MG63 (cell line): ENCODE results near the gene HBG1. TPM values are rescaled to one million over a fixed set of nuclear protein-coding genes. Genes with fewer than 3 reads are reported as not detected.
"Not testable (repeated sequence)": the region's sequence is repeated elsewhere in the genome, so short reads cannot be mapped to it uniquely, and the experiment has no call there.

Source experiments
- DNase-seq: peaks from one replicate; pipeline ENCODE4 v3.0.0-alpha.2; 2020
- H3K27me3 ChIP-seq: fragments of 250-450 bp; sonication (Bioruptor Pico); 2 replicates; pipeline ENCODE4 v1.5.1; 2020; ENCODE audit warnings: mild to moderate bottlenecking, moderate library complexity
- H3K36me3 ChIP-seq: fragments of 250-450 bp; sonication (Bioruptor Pico); 2 replicates; pipeline ENCODE4 v1.5.1; 2020; ENCODE audit warnings: mild to moderate bottlenecking, moderate library complexity
- H3K4me3 ChIP-seq: fragments of 250-450 bp; sonication (Bioruptor Pico); 2 replicates; pipeline ENCODE4 v1.5.1; 2020; ENCODE audit warnings: mild to moderate bottlenecking, moderate library complexity
- H3K9me3 ChIP-seq: fragments of 250-450 bp; sonication (Bioruptor Pico); 2 replicates; pipeline ENCODE4 v1.5.1; 2020; ENCODE audit warnings: mild to moderate bottlenecking, moderate library complexity
- total RNA-seq: library from RNA; depleted of rRNA; stranded (reverse); fragments of >200 nt; shearing (Covaris generic); gene quantifications from 2 replicates; pipeline ENCODE4 v1.2.3, GENCODE V29; 2014; ENCODE audit warnings: low replicate concordance; rRNA removed

The HBG1 gene
- total RNA-seq, result not detected in 2 replicates

DNA sequence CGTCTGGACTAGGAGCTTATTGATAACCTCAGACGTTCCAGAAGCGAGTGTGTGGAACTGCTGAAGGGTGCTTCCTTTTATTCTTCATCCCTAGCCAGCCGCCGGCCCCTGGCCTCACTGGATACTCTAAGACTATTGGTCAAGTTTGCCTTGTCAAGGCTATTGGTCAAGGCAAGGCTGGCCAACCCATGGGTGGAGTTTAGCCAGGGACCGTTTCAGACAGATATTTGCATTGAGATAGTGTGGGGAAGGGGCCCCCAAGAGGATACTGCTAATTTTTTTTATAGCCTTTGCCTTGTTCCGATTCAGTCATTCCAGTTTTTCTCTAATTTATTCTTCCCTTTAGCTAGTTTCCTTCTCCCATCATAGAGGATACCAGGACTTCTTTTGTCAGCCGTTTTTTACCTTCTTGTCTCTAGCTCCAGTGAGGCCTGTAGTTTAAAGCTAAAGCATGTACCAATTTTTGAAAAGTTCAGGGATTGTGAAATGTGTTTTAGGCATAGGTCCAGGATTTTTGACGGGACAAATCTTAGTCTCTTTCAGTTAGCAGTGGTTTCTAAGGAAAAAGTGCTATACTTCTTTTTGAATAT is at the start of gene HBG1:
TSS of gene HBG1 (minus strand) at position 51 of the 590 bp plus-strand sequence. CDS start 53 bp downstream, outside the sequence.
- H3K36me3 ChIP-seq, H3K4me3 ChIP-seq, H3K27me3 ChIP-seq, H3K9me3 ChIP-seq, DNase-seq: not testable (repeated sequence)

DNA sequence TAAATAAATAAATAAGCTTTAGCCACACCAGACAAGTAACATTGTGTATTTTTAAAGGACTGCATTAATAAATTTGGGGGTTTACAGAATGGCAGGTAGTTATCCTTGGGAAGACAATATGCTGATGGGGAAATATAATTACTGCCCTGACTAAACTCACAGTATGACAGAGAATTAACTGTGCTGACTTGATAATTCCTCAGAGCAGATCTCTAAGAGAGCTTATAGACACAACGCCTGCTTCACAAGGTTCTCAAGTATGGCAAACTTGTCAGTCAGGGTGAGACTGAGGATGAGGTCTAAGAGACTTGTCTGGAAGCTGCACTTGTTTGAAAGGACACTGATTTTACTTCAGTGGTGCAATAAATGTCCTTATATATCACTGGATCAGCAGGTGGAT is 48.8 kb upstream of the HBG1 start:
- Histone ChIP-seq H3K27me3 (no peaks in the 10 kb centered on the region), H3K36me3 (no peaks in the 10 kb centered on the region), H3K4me3 (no peak overlapping the region), H3K9me3 (no peaks in the 10 kb centered on the region)
- no peak for DNase-seq

DNA sequence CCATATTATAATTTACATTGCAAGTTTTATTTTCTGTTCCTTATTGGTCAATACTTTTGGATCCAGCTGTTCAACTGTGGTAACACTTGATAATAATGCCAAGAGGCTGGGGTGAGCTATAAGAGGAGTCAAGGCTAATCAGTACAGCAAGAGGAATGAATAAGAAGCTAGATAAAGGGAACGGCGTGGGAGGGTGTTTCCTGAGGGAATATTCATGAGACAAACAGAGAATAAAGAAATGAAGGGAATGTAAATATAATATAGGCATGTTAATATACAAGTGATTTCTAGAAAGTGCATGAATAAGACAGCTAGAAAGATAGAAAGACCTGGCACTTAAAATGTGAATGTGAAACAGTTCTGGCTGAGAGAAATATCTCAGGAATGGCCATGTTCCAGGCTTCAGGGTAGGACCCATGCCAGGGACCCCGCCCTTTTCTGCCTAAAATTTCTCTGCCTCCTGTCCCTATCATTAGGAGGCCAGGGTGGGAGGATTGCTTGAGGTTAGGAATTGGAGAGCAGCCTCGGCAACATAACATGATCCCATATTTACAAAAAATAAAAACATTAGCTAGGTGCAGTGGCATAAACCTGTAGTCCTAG is 48.2 kb upstream of the HBG1 start:
- Histone ChIP-seq H3K36me3 (no peaks in the 10 kb centered on the region), H3K9me3 (no peaks in the 10 kb centered on the region), H3K4me3 (no peak overlapping the region), H3K27me3 (no peaks in the 10 kb centered on the region)
- DNase-seq, result no peak

DNA sequence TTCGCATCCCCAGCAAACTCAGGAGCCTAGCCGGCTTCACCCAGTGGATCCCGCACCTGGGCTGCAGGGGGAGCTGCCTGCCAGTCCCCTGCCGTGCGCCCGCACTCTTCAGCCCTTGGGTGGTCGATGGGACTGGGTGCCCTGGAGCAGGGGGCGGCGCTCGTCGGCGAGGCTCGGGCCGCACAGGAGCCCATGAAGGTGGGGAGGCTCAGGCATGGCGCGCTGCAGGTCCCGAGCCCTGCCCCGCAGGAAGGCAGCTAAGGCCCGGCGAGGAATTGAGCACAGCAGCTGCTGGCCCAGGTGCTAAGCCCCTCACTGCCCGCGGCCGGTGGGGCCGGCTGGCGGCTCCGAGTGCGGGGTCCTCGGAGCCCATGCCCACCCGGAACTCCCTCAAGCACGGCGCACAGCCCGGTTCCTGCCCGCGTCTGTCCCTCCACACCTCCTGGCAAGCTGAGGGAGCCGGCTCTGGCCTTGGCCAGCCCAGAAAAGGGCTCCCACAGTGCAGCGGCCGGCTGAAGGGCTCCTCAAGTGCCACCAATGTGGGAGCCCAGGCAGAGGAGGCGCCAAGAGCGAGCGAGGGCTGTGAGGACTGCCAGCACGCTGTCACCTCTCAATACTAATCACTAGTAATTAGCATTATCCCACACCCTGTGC is 44.8 kb upstream of the HBG1 start:
- H3K4me3 ChIP-seq, H3K9me3 ChIP-seq, DNase-seq: not testable (repeated sequence)

DNA sequence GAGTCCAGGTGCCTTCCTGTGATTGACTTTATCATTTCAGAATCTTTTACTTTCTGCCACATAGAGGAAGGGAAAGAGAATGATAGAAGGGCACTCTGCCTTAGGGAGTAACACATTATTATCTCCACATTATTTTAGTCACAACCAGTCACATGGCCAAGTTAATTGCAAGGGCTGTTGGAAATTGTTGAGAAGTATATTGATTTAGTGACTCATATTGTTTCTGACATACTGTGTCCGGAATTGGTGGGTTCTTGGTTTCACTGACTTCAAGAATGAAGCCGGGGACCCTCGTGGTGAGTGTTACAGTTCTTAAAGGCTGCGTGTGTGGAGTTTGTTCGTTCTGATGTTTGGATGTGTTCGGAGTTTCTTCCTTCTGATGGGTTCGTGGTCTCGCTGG is 43.4 kb upstream of the HBG1 start:
- Histone ChIP-seq H3K36me3 (no peaks in the 10 kb centered on the region), H3K9me3 (no peaks in the 10 kb centered on the region), H3K4me3 (no peak overlapping the region), H3K27me3 (no peaks in the 10 kb centered on the region)
- DNase-seq, result no peak

More for the DNA sequence above, 44.8 kb upstream of the HBG1 start:
- H3K36me3 ChIP-seq, H3K27me3 ChIP-seq: not testable (repeated sequence)

DNA sequence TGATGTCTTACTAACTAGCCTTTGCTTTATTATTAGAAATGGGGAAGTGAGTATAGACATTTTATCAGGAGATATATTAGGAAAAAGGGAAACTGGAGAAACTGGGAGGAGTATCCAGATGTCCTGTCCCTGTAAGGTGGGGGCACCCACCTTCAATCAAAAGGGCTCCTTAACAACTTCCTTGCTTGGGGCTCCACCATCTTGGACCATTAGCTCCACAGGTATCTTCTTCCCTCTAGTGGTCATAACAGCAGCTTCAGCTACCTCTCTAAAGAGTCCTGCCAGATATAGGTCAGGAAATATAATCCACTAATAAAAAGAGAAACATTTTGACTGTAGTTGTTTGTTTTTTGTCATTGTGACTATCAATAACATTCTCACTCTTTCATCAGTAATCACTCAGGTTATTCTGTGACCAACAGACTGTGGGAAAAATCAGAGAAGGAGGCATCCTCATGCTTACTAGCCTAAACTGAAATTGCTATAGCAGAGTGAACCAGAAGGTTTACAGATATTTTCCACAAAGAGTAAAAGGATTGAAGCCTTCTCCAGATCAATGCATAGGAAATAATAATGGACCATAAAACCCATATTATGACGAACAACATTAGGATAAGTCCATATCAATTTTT is 41.7 kb upstream of the HBG1 start:
- DNase-seq, result no peak
- no peaks in the 10 kb centered on the region for H3K36me3 ChIP-seq
- H3K4me3 ChIP-seq, result no peak overlapping the region
- H3K27me3 ChIP-seq, result no peaks in the 10 kb centered on the region
- no peaks in the 10 kb centered on the region for H3K9me3 ChIP-seq

DNA sequence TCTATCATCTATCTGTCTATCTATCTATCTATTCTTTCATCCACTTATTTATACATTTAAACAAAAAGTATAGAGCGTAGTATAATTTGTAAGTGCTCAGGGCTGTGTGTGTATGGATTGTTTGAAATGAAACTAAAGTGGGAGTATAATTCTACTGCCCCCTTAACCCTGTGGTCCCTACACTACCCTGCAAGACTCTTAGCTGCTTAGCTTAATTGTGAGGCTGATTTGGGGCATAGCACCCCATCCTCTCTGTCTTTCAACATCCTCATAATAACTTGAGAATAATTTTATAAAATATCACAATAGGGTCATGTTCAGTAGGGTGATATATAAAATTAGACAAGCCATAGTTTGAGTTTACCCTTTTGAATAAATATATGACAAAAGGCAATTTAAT is 40.4 kb upstream of the HBG1 start:
- Histone ChIP-seq H3K36me3 (no peaks in the 10 kb centered on the region), H3K4me3 (no peak overlapping the region), H3K27me3 (no peaks in the 10 kb centered on the region), H3K9me3 (no peaks in the 10 kb centered on the region)
- no peak for DNase-seq

DNA sequence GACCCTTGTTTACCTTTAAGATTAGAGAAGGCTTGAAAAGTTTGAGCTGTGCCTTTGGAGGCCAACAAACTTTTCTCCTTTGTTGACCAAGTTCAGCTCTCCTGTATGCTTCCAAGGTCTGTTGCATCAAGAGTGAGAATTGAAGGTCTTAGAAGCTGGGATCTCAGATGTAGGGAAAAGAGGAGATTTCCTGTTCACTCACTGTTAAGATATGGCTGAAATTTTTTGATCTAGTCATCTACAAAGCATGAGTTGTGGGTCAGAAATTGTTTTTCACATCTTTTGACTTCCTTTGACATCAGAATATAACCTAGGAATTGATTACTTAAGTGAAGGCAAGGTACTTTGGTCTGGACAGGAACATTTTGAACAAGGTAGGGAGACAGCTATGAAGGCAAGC is 40.0 kb upstream of the HBG1 start:
- no peak for DNase-seq
- no peaks in the 10 kb centered on the region for H3K9me3 ChIP-seq
- no peak overlapping the region for H3K4me3 ChIP-seq
- no peaks in the 10 kb centered on the region for H3K36me3 ChIP-seq
- no peaks in the 10 kb centered on the region for H3K27me3 ChIP-seq

DNA sequence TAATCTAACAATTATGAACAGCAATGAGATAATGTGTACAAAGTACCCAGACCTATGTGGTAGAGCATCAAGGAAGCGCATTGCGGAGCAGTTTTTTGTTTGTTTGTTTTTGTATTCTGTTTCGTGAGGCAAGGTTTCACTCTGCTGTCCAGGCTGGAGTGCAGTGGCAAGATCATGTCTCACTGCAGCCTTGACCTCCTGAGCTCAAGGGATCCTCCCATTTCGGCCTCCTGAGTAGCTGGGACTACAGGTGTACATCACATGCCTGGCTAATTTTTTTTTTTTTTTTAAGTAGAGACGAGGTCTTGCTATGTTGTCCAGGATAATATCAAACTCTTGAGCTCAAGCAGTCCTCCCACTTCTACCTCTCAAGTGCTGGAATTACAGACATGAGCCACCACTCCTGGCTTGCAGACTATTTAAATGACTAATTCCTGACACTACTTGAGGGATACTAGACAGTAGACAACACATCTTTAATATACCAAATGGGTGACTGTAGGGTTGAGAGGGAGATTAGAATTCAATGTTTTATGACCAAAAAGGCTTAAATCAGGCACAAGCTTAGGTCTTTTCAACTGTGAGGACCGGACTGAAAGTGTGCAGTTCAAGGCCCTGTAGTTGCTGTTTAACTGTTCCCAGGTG is 39.4 kb upstream of the HBG1 start:
- Histone ChIP-seq H3K36me3 (no peaks in the 10 kb centered on the region), H3K9me3 (no peaks in the 10 kb centered on the region), H3K27me3 (no peaks in the 10 kb centered on the region), H3K4me3 (no peak overlapping the region)
- DNase-seq, result no peak

DNA sequence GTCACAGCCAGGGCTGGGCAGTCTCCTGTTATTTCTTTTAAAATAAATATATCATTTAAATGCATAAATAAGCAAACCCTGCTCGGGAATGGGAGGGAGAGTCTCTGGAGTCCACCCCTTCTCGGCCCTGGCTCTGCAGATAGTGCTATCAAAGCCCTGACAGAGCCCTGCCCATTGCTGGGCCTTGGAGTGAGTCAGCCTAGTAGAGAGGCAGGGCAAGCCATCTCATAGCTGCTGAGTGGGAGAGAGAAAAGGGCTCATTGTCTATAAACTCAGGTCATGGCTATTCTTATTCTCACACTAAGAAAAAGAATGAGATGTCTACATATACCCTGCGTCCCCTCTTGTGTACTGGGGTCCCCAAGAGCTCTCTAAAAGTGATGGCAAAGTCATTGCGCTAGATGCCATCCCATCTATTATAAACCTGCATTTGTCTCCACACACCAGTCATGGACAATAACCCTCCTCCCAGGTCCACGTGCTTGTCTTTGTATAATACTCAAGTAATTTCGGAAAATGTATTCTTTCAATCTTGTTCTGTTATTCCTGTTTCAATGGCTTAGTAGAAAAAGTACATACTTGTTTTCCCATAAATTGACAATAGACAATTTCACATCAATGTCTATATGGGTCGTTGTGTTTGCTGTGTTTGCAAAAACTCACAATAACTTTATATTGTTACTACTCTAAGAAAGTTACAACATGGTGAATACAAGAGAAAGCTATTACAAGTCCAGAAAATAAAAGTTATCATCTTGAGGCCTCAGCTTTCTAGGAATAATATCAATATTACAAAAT is 38.6 kb upstream of the HBG1 start:
- no peaks in the 10 kb centered on the region for H3K9me3 ChIP-seq
- peak; percentile 30 for DNase-seq
- no peak overlapping the region for H3K4me3 ChIP-seq
- H3K36me3 ChIP-seq, result no peaks in the 10 kb centered on the region
- no peaks in the 10 kb centered on the region for H3K27me3 ChIP-seq

DNA sequence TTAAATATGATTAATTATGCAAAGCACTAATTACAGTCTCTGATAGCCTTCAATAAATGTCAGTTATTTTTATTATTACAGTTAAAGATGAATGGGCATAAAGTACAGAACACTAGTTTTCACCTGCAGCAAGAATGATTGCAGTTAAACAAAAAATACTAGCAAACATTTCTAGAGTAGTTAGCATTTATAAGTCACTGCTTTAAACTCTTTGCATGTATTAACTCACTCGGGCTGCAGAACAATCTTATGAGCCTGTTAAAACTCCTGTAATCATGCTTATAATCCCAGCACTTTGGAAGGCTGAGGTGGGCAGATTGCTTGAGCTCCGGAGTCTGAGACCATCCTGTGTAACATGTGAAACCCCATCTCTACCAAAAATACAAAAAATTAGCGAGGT is 37.2 kb upstream of the HBG1 start:
- Histone ChIP-seq H3K36me3 (no peaks in the 10 kb centered on the region), H3K27me3 (no peaks in the 10 kb centered on the region), H3K4me3 (no peak overlapping the region), H3K9me3 (no peaks in the 10 kb centered on the region)
- no peak for DNase-seq

DNA sequence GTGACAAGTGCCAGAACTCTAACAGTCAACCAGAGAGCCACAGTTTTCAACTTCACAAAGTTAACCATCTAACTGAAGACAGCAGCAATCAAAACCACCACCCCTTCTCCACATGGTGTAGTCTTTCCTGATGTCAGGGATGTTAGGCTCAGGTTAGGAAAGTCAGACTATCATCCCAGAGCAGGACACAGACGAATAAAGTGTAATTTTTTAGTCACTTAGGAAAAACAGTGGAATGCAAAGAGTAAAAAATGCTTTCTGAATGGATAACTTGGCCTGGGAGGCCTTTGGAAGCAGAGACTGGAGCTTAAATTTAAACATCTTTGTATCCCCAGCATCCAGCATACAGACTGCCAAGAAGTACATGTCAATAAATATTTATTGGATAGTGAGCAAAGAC is 36.7 kb upstream of the HBG1 start:
- no peaks in the 10 kb centered on the region for H3K27me3 ChIP-seq
- no peak for DNase-seq
- no peaks in the 10 kb centered on the region for H3K36me3 ChIP-seq
- no peaks in the 10 kb centered on the region for H3K9me3 ChIP-seq
- no peak overlapping the region for H3K4me3 ChIP-seq

DNA sequence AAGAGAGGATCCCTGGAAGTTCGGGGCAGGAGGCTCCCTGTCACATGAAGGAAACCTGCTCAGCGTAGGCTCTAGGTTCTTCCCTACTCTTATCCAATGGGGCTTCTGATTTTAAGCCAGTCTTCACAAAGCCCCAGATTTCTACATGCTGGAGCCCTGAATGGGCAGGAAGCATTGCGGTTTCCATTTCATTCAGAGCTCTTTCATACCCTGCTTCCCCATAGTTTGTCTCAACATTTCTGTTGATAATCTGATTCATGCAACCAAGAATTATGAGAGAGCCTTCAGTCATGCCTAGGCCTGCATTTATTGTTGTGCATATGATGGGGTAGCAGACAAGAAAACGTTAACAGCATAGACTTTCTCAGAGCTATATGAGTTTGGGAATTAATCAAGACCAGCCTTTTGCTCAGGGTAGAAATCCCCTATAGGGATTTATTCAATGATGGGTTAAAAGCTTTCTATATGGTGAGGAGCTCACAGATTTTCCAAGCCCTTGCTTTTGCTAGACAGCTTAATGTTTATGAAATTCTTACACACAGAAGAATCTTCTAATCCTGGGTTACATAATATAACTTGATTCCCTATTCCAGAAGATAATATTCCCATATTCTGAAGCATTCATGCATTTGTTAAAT is 36.2 kb upstream of the HBG1 start:
- no peaks in the 10 kb centered on the region for H3K36me3 ChIP-seq
- no peak for DNase-seq
- H3K9me3 ChIP-seq, result no peaks in the 10 kb centered on the region
- no peaks in the 10 kb centered on the region for H3K27me3 ChIP-seq
- no peak overlapping the region for H3K4me3 ChIP-seq

DNA sequence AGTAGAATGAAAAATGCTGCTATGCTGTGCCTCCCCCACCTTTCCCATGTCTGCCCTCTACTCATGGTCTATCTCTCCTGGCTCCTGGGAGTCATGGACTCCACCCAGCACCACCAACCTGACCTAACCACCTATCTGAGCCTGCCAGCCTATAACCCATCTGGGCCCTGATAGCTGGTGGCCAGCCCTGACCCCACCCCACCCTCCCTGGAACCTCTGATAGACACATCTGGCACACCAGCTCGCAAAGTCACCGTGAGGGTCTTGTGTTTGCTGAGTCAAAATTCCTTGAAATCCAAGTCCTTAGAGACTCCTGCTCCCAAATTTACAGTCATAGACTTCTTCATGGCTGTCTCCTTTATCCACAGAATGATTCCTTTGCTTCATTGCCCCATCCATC is 35.0 kb upstream of the HBG1 start:
- no peak for DNase-seq
- H3K36me3 ChIP-seq, result no peaks in the 10 kb centered on the region
- H3K4me3 ChIP-seq, result no peak overlapping the region
- no peaks in the 10 kb centered on the region for H3K27me3 ChIP-seq
- H3K9me3 ChIP-seq, result no peaks in the 10 kb centered on the region

DNA sequence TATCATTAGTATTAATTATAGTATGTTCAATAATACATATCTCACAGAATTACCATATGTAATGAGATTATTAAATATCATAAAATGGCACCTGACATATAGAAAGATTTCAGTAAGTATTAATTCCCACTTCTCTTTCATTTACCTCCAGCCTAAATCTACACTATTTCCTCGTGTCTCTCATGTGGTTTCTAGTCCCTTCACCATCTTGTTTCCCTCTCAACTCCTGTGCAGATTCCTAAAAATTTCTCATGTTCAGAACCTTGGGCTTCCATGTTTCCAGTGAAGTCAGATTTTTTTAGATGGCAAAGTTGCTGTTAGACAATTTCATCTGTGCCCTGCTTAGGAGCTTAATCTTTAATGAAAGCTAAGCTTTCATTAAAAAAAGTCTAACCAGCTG is 34.2 kb upstream of the HBG1 start:
- Histone ChIP-seq H3K27me3 (no peaks in the 10 kb centered on the region), H3K36me3 (no peaks in the 10 kb centered on the region), H3K4me3 (no peak overlapping the region), H3K9me3 (no peaks in the 10 kb centered on the region)
- no peak for DNase-seq

DNA sequence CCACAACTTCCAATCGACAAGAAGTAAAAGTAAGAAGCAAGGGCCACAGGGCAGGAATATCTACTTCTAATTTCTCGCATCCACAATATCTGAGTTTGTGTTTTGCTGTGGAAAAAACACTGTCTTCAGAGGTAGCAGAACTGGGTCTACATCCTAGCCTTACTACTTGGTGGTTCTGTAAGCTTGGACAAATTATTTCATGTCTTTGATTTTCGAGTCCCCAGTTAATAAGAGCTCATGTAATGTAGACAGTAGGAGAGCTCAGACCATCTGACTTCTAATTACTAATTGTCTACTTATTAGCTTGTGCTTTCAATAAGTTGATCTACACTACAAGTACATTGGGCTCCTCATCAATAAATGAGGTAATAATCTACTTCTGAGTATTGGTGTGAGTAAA is 33.4 kb upstream of the HBG1 start:
- no peak overlapping the region for H3K4me3 ChIP-seq
- no peak for DNase-seq
- H3K27me3 ChIP-seq, result no peaks in the 10 kb centered on the region
- no peaks in the 10 kb centered on the region for H3K9me3 ChIP-seq
- H3K36me3 ChIP-seq, result no peaks in the 10 kb centered on the region
